Hepatocyte (in vitro differentiated cells): Measurements from ENCODE around the gene TRPC4.

Experiments used
- CTCF ChIP-seq: fragments of 200-600 bp; sonication (generic); IDR thresholded peaks from 2 replicates; pipeline ENCODE4 v1.5.1; 2016; ENCODE audit warnings: antibody characterized with exemption, mild to moderate bottlenecking; ENCODE audit not compliant: poor library complexity
- EZH2phosphoT487 ChIP-seq: fragments of 200-600 bp; sonication (generic); IDR thresholded peaks from one replicate; pipeline ENCODE4 v1.6.1; 2018; ENCODE audit warnings: antibody characterized with exemption, mild to moderate bottlenecking, low read depth, moderate library complexity; ENCODE audit not compliant: unreplicated experiment, severe bottlenecking

DNA sequence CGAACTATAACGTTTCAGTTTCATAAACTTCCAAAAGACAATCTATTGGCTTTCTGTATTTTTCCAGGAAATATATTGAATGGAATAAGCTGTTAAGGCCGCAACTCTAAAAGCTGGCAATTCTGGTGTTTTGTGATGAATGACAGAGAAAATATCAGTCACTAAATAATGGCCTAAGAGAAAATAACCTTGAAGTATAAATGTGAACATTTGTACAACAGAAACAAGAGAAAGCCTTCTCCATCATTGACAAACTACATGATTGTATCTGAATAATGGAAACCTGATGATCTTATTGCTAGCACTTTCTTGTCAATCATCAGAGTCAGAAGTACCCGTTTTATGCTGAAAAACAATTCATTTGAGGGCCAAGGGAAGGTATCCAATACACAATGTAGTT is 134.3 kb downstream of the TRPC4 start:
- TF ChIP-seq CTCF (no peak), EZH2phosphoT487 (no peak)
